GM12878 (cell line): ENCODE measurements around the gene FABP2. TPM values are rescaled to one million over a fixed set of nuclear protein-coding genes. Genes with fewer than 3 reads are reported as not detected.
A peak's percentile ranks its signal among the peaks of the same experiment; 100 is the strongest.

Experiments used
- CBFB ChIP-seq: IDR thresholded peaks from 2 replicates; pipeline ENCODE4 v1.6.1; 2016; ENCODE audit warnings: antibody characterized with exemption, low read depth
- CEBPB ChIP-seq, 2 experiments: fragments of 150-350 bp in 1 of 2; IDR thresholded peaks; 2 replicates each; pipeline ENCODE4 v1.6.1; 2012 to 2014; ENCODE audit warnings: low read depth in 2 of 2, low read length in 2 of 2, borderline replicate concordance in 1 of 2, inconsistent platforms in 1 of 2
- IRF4 ChIP-seq: IDR thresholded peaks from 2 replicates; pipeline ENCODE4 v1.6.1; 2011; ENCODE audit warnings: low read depth, low read length
- KAT2A ChIP-seq: conservative IDR thresholded peaks from 2 replicates; pipeline ENCODE4 v1.6.1; 2011; ENCODE audit warnings: low read depth, low read length; ENCODE audit not compliant: control insufficient read depth
- NFXL1 ChIP-seq: fragments of 450-650 bp; IDR thresholded peaks from 2 replicates; pipeline ENCODE4 v1.6.1; 2017; ENCODE audit warnings: antibody characterized with exemption, mild to moderate bottlenecking, borderline replicate concordance
- PAX5 ChIP-seq: IDR thresholded peaks from 2 replicates; pipeline ENCODE4 v1.6.1; 2011; ENCODE audit warnings: low read depth, low read length, borderline replicate concordance
- RB1 ChIP-seq: fragments of 450-650 bp; formaldehyde crosslinking; IDR thresholded peaks from 2 replicates; pipeline ENCODE4 v1.6.1; 2017; ENCODE audit warnings: mild to moderate bottlenecking, borderline replicate concordance
- SMAD5 ChIP-seq: IDR thresholded peaks from 2 replicates; pipeline ENCODE4 v1.6.1; 2016; ENCODE audit warnings: antibody characterized with exemption, low read depth
- STAT1 ChIP-seq: fragments of 450-650 bp; conservative IDR thresholded peaks from 2 replicates; pipeline ENCODE4 v1.6.1; 2014; ENCODE audit warnings: antibody characterized with exemption, mild to moderate bottlenecking
- YY1 ChIP-seq: IDR thresholded peaks from 2 replicates; pipeline ENCODE4 v1.6.1; 2011; ENCODE audit warnings: low read depth, mild to moderate bottlenecking, low read length
- ZNF384 ChIP-seq: IDR thresholded peaks from 2 replicates; pipeline ENCODE4 v1.6.1; 2012; ENCODE audit warnings: low read depth, mild to moderate bottlenecking, low read length, improper control_type of control experiment, borderline replicate concordance
- polyA plus RNA-seq, 11 experiments: library from polyadenylated mRNA; depleted of rRNA in 4 of 11; unstranded in 6 of 11; stranded (reverse) in 5 of 11; fragments of >200 nt; fragmentation: Nextera tagmentation in 4 of 11; fragmentation: Illumina TruSeq in 1 of 11; extraction: Ambion mirVana in 4 of 11; extraction: Trizol in 1 of 11; gene quantifications; 1 replicate in 1 of 11; 2 replicates in 10 of 11; pipeline versions ENCODE4 v1.2.1 to v1.2.3, GENCODE V29; 2011 to 2016; ENCODE audit warnings: inconsistent platforms in 2 of 11, missing spikeins in 2 of 11, low read depth in 1 of 11
- total RNA-seq, 4 experiments: library from RNA; depleted of rRNA in 3 of 4; stranded (reverse); fragments of >200 nt in 3 of 4; fragmentation: Illumina TruSeq in 1 of 4; extraction: Trizol in 1 of 4; gene quantifications; 2 replicates each; pipeline versions ENCODE4 v1.2.1 to v1.2.3, GENCODE V29; 2013 to 2021
- TF ChIP-seq, protein P1 (sequence below): IDR thresholded peaks from 2 replicates; pipeline ENCODE4 v1.6.1; 2012; ENCODE audit warnings: mild to moderate bottlenecking, low read depth, low read length
- TF ChIP-seq, protein P2 (sequence below): fragments of 450-650 bp; formaldehyde crosslinking; IDR thresholded peaks from 2 replicates; pipeline ENCODE4 v1.4.0; 2020; ENCODE audit warnings: mild to moderate bottlenecking, moderate library complexity
- TF ChIP-seq, protein P3 (sequence below): IDR thresholded peaks from 2 replicates; pipeline ENCODE4 v1.6.1; 2012; ENCODE audit warnings: low read length, inconsistent platforms
- TF ChIP-seq, protein P4 (sequence below): fragments of 450-650 bp; IDR thresholded peaks from 2 replicates; pipeline ENCODE4 v1.6.1; 2017; ENCODE audit warnings: borderline replicate concordance
- TF ChIP-seq, protein P5 (sequence below): fragments of 450-650 bp; IDR thresholded peaks from 2 replicates; pipeline ENCODE4 v1.6.1; 2017; ENCODE audit warnings: mild to moderate bottlenecking, low read depth, inconsistent platforms; ENCODE audit not compliant: poor library complexity, severe bottlenecking

The FABP2 gene
- total and polyA plus RNA-seq, 10 of the 15 experiments (the other 5 are each of a cell fraction or from before 2014, with no cell fraction given), result not detected

DNA sequence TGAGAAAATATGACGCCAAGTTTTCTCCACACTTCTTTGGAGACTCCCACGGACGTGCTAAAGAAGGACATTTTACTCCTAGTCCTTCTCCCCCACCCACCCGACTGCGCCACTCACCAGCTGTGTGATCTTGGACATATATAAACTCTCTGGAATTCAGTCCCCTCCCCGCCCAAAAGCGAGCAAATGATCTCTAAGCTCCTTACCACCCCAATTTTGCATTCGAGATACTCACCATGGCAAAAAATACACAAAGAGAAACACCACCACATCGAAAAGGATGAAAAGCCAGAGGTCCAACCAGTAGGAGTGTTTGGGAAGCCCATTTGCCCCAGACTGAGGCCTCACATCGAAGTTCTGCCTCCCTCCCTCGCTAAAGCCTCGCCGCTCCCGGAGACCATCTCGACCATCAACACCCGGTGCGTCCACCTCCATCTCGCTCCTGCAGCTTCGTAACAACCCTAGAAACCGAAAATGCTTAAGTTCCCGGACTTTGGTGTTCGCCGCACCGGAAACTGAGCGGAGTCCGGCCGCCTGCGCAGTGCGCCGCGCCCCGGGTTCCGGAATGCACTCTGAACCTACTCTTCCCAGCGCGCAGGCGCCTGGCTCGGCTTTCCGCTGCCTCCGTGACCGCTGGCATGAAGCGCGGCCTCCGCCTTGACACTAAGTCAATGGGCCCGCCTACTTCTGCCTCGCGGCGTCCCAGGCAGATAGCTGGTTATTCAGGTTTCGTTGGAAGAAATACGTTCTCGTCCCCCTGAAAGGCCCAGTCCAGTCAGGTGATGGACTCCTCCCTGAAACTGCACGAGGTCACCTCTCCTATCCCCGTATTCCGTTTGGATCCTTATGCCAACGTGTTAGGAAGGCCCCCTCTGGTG lies 21.6 kb downstream of the FABP2 start (continued):
- TF ChIP-seq YY1, result peak; percentile 77
- TF ChIP-seq ZNF384, result no peak
- TF ChIP-seq RB1, result no peak
- TF ChIP-seq, protein P1, sequence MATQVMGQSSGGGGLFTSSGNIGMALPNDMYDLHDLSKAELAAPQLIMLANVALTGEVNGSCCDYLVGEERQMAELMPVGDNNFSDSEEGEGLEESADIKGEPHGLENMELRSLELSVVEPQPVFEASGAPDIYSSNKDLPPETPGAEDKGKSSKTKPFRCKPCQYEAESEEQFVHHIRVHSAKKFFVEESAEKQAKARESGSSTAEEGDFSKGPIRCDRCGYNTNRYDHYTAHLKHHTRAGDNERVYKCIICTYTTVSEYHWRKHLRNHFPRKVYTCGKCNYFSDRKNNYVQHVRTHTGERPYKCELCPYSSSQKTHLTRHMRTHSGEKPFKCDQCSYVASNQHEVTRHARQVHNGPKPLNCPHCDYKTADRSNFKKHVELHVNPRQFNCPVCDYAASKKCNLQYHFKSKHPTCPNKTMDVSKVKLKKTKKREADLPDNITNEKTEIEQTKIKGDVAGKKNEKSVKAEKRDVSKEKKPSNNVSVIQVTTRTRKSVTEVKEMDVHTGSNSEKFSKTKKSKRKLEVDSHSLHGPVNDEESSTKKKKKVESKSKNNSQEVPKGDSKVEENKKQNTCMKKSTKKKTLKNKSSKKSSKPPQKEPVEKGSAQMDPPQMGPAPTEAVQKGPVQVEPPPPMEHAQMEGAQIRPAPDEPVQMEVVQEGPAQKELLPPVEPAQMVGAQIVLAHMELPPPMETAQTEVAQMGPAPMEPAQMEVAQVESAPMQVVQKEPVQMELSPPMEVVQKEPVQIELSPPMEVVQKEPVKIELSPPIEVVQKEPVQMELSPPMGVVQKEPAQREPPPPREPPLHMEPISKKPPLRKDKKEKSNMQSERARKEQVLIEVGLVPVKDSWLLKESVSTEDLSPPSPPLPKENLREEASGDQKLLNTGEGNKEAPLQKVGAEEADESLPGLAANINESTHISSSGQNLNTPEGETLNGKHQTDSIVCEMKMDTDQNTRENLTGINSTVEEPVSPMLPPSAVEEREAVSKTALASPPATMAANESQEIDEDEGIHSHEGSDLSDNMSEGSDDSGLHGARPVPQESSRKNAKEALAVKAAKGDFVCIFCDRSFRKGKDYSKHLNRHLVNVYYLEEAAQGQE, result no peak
- TF ChIP-seq, protein P2, sequence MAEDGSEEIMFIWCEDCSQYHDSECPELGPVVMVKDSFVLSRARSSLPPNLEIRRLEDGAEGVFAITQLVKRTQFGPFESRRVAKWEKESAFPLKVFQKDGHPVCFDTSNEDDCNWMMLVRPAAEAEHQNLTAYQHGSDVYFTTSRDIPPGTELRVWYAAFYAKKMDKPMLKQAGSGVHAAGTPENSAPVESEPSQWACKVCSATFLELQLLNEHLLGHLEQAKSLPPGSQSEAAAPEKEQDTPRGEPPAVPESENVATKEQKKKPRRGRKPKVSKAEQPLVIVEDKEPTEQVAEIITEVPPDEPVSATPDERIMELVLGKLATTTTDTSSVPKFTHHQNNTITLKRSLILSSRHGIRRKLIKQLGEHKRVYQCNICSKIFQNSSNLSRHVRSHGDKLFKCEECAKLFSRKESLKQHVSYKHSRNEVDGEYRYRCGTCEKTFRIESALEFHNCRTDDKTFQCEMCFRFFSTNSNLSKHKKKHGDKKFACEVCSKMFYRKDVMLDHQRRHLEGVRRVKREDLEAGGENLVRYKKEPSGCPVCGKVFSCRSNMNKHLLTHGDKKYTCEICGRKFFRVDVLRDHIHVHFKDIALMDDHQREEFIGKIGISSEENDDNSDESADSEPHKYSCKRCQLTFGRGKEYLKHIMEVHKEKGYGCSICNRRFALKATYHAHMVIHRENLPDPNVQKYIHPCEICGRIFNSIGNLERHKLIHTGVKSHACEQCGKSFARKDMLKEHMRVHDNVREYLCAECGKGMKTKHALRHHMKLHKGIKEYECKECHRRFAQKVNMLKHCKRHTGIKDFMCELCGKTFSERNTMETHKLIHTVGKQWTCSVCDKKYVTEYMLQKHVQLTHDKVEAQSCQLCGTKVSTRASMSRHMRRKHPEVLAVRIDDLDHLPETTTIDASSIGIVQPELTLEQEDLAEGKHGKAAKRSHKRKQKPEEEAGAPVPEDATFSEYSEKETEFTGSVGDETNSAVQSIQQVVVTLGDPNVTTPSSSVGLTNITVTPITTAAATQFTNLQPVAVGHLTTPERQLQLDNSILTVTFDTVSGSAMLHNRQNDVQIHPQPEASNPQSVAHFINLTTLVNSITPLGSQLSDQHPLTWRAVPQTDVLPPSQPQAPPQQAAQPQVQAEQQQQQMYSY (CRISPR knock-in tag), result no peak
- TF ChIP-seq, protein P3, sequence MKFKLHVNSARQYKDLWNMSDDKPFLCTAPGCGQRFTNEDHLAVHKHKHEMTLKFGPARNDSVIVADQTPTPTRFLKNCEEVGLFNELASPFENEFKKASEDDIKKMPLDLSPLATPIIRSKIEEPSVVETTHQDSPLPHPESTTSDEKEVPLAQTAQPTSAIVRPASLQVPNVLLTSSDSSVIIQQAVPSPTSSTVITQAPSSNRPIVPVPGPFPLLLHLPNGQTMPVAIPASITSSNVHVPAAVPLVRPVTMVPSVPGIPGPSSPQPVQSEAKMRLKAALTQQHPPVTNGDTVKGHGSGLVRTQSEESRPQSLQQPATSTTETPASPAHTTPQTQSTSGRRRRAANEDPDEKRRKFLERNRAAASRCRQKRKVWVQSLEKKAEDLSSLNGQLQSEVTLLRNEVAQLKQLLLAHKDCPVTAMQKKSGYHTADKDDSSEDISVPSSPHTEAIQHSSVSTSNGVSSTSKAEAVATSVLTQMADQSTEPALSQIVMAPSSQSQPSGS, result no peak; the same call in 1 of the 2 replicates
- TF ChIP-seq CBFB, result no peak
- peak; percentile 76; the same call in 1 of the 2 replicates for TF ChIP-seq SMAD5
- TF ChIP-seq NFXL1, result no peak
- TF ChIP-seq KAT2A, result no peak
- peak; percentile 37; the same call in 1 of the 2 replicates for TF ChIP-seq PAX5
- TF ChIP-seq, protein P4, sequence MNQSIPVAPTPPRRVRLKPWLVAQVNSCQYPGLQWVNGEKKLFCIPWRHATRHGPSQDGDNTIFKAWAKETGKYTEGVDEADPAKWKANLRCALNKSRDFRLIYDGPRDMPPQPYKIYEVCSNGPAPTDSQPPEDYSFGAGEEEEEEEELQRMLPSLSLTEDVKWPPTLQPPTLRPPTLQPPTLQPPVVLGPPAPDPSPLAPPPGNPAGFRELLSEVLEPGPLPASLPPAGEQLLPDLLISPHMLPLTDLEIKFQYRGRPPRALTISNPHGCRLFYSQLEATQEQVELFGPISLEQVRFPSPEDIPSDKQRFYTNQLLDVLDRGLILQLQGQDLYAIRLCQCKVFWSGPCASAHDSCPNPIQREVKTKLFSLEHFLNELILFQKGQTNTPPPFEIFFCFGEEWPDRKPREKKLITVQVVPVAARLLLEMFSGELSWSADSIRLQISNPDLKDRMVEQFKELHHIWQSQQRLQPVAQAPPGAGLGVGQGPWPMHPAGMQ, result no peak
- TF ChIP-seq IRF4, result peak; percentile 40; the same call in 1 of the 2 replicates
- no peak for TF ChIP-seq CEBPB (IDR thresholded peaks at IDR 0.05; ENCODE audit: borderline replicate concordance in 1 of 2, low read depth in 2 of 2, low read length in 2 of 2)
- TF ChIP-seq STAT1, result 0 out of 2 replicates have a peak, but pooled peaks have one; percentile 15
- TF ChIP-seq, protein P5, sequence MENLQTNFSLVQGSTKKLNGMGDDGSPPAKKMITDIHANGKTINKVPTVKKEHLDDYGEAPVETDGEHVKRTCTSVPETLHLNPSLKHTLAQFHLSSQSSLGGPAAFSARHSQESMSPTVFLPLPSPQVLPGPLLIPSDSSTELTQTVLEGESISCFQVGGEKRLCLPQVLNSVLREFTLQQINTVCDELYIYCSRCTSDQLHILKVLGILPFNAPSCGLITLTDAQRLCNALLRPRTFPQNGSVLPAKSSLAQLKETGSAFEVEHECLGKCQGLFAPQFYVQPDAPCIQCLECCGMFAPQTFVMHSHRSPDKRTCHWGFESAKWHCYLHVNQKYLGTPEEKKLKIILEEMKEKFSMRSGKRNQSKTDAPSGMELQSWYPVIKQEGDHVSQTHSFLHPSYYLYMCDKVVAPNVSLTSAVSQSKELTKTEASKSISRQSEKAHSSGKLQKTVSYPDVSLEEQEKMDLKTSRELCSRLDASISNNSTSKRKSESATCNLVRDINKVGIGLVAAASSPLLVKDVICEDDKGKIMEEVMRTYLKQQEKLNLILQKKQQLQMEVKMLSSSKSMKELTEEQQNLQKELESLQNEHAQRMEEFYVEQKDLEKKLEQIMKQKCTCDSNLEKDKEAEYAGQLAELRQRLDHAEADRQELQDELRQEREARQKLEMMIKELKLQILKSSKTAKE, result no peak
